NCI-H2107 (cell line): ENCODE measurements around the gene CRISPLD2.
"Not testable (repeated sequence)": the region's sequence is repeated elsewhere in the genome, so short reads cannot be mapped to it uniquely, and the experiment has no call there.

Experiments used
- DNase-seq: peaks from one replicate; lab custom pipeline; 2025; lab: John Stamatoyannopoulos, UW

Gene CRISPLD2

DNA sequence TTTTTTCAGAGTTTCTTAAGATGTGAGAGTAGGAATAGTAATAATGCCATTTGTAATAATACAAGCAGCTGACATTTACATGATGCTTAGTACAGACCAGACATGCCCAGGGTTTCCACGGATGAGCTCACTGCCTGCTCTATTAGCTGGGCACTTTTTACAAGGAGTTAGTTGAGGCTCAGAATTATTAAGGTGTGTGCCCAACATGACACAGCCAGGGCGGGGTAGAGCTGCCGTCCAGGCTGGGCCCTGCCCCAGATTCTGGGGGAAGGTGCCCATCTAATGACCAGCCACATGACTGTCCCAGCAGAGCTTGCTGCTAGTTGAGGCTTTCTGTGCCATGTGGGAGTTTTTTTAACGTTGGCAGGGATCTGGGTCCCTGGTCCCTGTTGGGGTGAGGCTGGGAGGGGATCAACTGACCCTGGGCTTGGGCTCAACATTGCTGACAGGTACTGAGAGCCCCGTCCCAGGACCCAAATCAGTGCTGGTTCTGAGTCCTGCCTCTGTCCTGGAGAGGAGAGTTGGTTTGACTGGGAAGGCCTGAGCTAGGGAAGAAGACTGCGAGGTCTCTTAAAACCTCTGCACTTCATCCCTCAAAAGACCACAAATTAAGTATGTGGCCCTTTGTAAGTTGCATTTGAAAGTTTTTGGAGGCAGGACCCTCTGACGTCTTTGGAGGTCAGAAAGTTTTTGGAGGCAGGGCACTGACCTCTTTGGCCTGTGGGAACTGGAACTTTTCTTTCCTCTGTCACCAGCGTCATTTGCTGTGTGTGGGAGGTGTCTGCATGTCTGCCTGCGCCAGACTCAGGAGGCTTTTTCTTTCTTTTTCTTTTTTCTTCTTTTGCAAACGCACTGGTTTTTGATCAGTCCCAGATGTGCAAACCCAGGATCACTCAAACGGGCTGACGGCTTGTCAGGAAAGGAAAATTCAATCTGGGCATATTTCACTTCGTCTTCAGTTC is 2.2 kb downstream of the CRISPLD2 start:
- DNase-seq: no peak

- DNase-seq: no peak
These were observed 3.2 kb downstream of the CRISPLD2 start for GRCh38 chr16:84822990-84823389.

GRCh38 chr16:84823484-84823883 is 3.7 kb downstream of the CRISPLD2 start:
- DNase-seq: no peak

DNA sequence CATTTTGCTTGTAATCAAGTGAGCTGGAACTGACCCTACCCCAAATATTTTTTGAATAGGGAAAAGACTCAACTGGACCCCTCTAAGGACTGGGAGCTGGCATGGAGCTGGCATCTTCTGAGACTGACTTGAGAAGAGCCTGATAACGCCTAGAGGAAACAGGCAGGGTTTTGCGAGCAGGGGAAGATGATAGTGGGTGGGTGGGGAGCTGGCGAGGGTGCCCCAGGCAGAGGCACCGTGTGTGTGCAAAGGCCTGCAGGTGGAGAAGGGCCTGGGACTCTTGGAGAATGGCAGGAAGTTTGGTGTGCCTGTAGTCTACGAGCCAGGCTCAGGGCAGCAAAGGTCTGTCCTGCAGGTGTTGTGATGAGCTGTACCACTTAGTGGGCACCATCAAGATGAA is 4.1 kb downstream of the CRISPLD2 start:
- DNase-seq: no peak

DNA sequence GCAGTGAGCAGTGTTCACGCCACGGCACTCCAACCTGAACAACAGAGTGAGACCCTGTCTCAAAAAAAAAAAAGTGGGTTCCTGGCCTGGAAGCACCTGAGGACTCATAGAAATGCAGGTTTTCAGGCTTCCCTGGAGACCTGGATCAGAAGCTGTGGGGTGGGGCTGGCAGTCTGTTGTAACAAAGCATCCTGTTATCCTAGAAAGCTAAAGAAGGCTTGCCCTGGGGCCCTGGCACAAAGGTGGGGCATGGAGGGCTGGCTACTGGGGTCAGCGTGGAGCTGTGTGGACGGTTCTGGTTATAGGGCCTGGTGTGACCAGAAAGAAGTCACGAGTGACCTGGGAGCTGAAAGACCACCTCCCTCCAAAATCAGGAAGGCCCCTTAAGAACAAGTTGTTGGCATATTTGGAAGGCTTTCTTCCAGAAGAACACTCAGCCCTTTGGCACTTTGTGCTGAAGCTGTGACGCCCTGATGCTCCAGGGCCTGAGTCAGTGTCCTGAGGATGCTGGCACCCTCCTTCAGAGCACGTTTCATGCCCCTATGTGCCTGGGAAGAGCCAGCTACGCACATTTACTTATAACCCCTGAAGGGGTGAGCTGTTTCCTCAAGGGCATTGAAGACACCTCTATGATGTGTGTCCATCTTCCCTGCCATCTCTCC is 6.2 kb downstream of the CRISPLD2 start:
- no peak for DNase-seq

GRCh38 chr16:84826558-84826941 is 6.8 kb downstream of the CRISPLD2 start:
- DNase-seq: no peak

DNA sequence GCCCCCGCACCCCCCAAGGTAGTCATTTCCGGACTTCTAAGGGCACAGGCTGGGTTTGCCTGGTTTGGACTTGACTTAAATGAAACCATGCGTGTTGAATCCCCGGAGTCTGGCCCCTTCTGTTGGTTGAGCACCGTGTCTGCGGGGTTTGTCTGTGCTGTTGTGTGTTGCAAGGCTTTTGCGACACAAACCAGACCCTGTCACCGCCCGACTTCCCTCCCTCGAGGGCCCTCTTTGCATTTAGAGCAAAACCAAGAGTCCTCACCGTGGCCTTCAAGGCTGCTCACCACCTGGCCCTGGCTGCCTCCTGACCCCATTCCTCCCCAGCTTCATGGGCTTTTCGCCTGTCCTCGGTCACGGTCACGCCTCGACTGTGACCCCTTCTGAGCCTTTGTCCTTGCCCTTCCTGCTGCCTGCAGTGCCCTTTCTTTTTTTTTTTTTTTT is 7.4 kb downstream of the CRISPLD2 start:
- DNase-seq: no peak

DNA sequence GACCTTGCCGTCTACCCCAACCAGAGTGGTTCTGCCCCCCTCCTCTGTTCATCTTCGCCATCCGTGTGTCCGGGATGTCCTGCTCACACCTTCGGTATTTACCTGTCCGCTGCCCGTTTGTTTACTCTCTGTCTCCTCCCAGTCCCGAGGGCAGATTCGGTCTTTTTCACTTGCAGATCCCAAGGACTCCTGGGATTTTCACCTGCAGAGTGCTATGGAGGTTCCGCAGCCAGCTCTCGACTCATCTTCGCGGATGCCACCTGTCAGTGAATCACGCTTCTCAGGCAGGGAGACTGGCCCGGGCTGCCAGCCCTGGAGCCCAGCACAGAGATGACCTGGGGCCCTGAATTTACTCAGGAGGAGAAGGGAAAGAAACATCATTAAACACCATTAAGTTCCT is 8.1 kb downstream of the CRISPLD2 start:
- no peak for DNase-seq

DNA sequence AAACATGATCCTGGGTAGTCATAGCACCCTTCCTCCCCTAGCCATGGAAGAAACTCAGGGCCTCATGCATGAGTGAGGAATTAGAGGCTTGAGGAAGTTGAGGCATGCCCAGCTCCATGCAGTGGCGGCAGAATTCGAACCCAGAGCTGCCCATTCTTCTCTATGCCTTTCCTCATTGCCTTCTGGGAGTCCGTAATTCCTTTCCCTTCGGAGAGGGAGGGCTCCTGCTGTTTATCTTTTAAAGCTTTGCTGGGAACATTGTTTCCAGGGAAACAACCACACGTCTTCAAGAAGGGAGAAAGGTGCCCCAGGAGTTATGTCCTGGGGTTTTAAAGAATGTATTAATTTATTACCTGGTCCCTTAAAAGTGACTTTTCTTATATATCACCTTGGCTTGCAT is 8.5 kb downstream of the CRISPLD2 start:
- no peak for DNase-seq

- DNase-seq: no peak
These were observed 9.6 kb downstream of the CRISPLD2 start for GRCh38 chr16:84829168-84829965.

DNA sequence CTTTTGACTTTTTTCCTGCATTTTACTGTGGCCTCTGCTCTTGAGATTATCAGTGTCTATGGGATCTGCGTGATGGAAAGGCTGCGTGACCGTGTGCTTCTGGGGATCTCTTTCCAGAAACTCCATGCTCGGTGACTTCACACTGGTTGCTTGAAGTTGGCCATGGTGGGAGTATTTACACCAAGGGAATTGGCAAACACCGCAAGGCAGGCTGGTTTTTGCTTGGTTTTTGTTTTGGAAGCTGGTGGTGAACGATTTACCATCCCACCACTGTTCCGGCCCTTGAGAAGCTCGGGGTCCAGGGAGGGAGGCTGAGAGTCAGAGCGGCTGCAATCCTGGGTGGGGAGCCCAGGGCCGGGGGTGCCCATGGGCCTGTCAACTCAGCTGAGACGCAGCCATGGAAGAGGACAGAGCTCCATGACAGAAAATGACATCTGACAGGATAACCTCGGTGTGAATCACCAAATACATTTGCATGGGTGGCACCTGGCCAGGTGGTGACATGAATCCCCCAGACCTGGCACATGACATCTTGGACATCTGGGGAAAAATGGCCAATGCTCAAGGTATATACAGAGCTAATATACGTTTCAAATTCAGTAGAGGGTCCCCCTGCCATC is 11.1 kb downstream of the CRISPLD2 start:
- no peak for DNase-seq

DNA sequence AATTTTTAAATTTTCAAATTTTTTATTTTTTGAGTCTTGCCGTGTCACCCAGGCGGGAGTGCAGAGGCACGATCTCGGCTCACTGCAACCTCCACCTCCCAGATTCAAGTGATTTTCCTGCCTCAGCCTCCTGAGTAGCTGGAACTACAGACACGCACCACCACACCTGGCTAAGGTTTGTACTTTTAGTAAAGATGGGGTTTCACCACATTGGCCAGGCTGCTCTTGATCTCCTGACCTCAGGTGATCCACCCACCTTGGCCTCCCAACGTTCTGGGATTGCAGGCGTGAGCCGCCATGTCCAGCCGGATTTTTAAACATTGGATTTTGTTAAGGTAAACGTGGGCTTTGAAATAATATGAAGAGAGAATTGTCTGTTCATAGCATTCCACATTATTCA is 11.9 kb downstream of the CRISPLD2 start:
- DNase-seq: not testable (repeated sequence)

DNA sequence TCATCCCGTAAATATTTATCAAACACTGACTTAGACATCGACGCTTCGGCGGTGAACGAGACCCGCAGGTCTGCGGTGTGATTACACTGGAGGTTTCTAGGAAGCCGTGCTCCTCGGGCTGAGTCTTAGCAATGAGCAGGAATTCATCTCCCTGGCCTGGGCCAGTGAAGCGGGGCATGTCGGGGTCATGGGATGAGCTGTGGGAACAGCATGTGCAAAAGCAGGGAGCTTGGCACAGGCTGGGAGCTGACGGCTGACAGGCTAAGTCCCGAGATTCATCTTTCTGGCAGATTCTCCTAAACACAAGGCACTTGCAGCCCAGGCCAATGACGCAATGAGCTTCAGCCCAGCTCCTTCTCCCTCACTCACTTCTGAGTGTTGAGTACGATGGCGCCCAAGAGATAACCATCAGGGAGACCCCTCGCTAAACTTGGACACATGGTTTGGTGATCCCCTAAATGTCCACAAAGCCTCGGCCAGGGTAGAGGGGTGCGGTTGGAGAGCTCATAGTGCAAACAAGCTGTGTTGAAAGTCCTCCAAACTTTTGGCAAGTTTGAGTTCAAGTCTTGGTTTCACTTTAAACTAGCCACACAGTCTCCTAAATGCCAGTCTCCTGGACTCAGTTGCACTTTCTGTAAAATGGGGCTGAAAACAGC is 12.8 kb downstream of the CRISPLD2 start:
- no peak for DNase-seq

- DNase-seq: no peak
These were observed 13.3 kb downstream of the CRISPLD2 start for GRCh38 chr16:84833144-84833500.

DNA sequence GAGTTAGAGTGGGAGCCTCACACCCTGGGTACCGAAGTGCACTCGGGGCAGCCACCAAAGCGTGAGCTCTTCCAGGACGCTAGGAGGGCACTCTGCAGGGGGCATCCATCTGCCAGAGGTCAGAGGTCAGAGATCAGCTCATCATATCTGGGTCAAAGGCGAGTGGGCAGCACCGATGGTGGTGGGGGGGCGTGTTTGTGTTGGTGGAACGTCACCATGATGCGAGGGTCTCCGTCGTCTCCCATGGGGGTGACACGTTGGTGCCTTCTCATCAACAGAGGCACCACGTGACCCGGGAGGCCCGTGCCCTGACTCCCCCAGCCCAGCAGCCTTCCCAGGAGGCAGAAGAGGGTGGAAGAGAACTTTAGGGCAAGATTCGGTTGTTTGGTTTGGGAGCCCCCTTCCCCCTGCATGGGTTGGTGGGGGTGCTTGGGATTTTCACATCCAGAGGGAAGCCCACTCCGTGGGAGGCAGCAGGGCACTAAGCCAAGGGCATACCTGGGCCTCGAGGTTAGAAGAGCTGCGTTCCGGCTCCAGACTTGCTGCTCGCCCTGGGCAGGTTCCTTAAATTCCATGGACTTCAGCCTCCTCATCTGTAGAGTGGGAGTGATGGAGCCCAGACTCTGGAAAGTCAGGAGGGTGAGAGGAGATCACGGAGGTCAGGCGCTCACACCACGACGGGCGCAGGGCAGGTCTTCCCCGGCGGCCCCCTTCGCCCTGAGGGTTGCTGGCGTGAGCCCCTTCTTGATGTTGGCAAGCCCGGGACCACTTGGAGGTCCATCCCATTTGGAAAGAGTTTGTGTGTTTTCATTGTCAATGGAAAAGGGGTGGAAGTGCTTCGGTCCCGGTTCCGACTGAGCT is 14.0 kb downstream of the CRISPLD2 start:
- no peak for DNase-seq

- no peak for DNase-seq
These were observed 14.6 kb downstream of the CRISPLD2 start for GRCh38 chr16:84834403-84834772.

GRCh38 chr16:84836234-84836647 is 16.5 kb downstream of the CRISPLD2 start:
- no peak for DNase-seq

DNA sequence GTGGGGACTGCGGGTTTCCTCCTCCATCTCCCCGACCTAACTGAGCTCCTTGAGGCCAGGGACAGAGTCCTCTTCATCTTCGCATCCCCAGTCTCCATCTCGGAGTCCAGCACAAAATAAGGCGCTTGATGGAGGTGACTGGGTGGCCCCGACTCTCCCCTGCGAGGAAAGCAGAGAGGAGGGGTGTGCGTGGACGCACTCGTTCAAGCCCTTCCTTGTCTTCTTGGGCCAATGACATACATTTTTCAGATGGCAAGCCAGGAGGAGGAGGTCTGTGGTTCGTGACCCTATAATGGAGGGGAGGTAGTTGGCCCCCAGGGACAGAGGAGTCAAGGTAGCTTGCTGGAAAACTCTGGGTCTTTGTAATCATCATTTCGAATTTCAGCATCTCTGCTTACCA is 17.2 kb downstream of the CRISPLD2 start:
- no peak for DNase-seq

GRCh38 chr16:84838383-84838948 is 18.7 kb downstream of the CRISPLD2 start:
- no peak for DNase-seq

- no peak for DNase-seq
These were observed 19.3 kb downstream of the CRISPLD2 start for GRCh38 chr16:84839054-84839453.
